Stimulated activated CD8-positive, alpha-beta memory T cell treated with anti-CD3 and anti-CD28 coated beads, Interleukin-4, amount 100 ng/mL, for 4 hours (primary cell): ENCODE results near the gene ARFGAP1.

Experiments
- DNase-seq, 2 donors: peaks; one replicate each; pipeline ENCODE4 v3.0.0-alpha.2; 2020; ENCODE audit warnings: low read depth in 2 of 2, low spot score in 1 of 2

The ARFGAP1 gene

GRCh38 chr20:63259734-63260460, 12.7 kb upstream of the ARFGAP1 start:
- DNase-seq = no peak

DNA sequence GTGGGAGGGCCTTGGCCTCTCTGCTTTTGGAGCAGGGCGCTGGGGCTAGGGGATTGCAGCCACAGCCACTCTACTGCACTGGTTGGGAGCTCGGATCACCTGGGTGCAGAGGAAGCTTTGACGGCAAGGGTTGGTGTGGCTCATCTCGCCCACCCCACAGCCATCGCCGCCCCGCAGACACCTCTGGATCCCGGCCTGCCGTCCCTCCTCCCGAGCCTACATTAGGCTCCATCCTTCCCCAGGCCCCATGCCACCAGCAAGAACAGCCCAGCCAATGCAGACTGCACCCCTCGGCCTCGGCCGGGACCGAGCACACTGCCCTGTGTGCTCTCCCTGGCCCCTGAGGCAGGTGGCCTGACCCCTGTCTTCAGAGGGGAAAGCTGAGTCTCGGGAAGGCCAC, 12.1 kb upstream of the ARFGAP1 start:
- no peak for DNase-seq

- DNase-seq = no peak
These were observed 11.4 kb upstream of the ARFGAP1 start for GRCh38 chr20:63261060-63261794.

DNA sequence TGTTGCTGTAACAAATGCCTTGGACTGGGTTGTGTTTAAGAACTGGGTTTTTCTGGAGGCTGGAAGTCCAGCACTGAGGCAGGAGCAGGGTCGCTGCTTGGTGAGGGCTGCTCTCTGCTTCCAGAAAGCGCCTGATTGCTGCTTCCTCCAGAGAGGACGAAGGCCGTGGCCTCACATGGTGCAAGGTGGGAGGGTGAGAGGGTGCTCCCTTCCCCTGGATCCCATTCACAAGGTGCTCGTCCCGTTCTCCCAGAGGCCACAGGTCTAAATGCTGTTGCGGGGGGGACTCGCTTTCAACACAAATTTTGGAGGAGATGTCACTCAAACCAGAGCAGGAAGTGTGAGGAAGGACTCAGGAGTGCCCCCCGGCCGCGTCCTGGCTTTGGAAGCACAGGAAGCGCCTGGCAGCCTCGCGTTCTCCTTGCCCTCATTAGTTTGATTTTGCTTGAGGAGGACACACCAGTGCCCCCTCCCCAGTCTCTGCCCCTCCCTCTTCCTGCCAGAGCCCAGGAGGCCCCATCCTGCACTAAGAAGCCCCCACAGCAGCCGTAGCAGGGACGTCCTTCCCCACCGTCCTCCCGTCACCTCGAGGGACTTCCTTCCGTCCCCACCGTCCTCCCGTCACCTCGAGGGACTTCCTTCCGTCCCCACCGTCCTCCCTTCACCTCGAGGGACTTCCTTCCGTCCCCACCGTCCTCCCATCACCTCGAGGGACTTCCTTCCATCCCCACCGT, 10.7 kb upstream of the ARFGAP1 start:
- DNase-seq = no peak

GRCh38 chr20:63262836-63263235, 9.8 kb upstream of the ARFGAP1 start:
- DNase-seq = no peak

DNA sequence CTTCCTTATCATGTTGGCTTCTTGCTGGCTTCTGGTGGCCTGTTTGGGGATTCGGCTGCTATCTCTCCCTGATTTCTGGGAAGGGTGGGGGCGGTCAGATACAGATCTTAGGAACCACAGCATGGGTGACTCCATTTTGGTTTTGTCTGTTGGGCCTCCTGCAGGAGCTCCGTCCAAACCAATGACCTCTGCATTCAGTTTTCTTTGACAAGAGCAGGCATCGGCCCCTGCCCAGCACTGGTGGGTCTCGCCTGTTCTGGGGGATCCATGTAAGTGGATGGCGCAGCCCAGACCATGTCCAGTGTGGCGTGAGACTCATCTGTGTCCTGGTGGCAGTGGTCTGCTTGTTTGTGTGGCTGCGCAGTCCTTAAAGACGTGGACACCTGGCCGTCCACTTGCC, 8.6 kb upstream of the ARFGAP1 start:
- DNase-seq = no peak

DNA sequence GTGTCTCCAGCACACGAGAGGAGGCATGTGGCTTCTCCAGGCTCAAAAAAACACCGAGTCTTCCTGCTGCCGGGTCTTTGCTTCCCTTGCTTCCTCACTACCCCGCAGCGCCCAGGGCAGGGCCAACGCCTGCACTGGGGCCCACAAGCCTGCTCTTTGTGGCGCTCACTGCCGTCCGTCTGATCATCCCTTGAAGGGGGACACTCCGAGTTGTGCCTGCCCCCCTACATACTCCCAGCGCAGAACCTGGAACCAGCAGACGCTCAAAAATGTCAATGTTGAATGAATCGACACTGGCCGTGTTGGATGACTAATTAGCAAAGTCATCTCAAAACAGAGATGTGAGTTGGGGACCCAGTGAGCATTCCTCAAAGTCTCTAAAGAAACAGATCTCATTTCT, 8.1 kb upstream of the ARFGAP1 start:
- no peak for DNase-seq

DNA sequence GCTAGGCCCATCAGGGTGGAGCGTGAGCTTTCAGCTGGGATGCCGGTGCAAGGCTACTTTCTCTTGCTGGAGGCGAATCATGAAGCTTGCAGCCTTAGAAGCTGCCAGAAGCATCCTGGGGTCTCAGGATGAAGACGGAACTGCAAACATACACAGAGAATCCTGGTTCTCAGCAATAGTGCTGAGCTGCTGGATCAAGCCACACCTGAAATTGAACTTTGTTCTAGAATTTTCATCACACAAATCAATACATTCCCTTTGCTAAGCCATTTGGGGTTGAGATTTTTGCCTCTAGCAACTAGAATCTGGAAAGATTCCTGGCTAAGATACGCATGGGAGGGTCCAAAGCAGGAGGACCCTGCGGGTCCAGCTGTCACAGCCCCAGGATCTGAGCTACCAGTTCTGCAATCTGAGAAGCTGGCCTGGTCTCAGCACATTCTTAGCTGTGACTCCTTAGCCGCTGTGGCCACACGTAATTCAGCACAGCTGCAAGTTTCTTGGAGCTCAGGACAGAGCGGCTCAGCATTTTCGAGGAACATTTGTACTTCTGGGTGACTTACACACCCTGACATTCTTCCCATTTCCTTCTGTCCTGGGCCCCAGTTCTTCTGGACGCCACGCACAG, 6.6 kb upstream of the ARFGAP1 start:
- no peak for DNase-seq

DNA sequence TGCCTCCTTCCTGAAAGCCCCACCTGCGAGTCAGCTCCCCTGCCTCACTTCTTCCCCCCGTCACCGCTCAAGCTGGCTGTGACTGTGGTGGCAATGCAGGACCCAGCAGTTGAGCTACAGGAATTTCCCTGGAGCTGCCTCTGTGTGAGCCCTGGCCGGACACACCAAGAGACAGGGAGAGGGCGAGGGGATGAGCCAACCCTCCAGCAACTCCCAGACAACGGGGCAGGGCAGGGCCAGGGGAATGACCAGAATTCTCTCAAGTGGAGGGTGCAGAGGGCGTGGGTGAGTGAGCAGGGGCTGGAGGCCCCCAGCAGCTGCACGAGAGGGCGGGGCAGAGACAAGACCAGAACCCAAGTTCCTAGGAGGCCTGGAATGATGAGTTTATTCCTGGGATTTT, 4.9 kb upstream of the ARFGAP1 start:
- DNase-seq = no peak

DNA sequence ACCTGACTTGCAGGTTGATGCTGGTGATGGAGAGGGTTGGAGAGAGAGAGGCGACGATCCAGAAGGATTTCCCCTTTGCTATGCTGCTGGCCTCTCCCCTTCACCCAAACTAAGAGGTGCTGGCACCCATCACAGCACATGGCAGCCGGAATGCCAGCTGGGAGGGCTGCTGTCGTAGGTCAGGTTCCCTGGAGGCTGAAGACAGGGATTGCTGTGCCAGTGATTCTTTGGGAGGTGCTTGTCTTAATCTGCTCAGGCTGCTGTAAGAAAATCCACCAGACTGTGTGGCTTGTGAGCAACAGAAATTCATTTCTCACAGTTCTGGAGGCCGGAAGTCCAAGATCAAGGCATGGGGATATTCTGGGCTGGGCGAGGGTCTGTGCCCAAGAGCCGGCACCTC, 4.4 kb upstream of the ARFGAP1 start:
- no peak for DNase-seq

GRCh38 chr20:63268671-63269439, 3.8 kb upstream of the ARFGAP1 start:
- DNase-seq = no peak

GRCh38 chr20:63269724-63270123, 2.9 kb upstream of the ARFGAP1 start:
- no peak for DNase-seq

GRCh38 chr20:63270606-63271325, 1.8 kb upstream of the ARFGAP1 start:
- no peak for DNase-seq

DNA sequence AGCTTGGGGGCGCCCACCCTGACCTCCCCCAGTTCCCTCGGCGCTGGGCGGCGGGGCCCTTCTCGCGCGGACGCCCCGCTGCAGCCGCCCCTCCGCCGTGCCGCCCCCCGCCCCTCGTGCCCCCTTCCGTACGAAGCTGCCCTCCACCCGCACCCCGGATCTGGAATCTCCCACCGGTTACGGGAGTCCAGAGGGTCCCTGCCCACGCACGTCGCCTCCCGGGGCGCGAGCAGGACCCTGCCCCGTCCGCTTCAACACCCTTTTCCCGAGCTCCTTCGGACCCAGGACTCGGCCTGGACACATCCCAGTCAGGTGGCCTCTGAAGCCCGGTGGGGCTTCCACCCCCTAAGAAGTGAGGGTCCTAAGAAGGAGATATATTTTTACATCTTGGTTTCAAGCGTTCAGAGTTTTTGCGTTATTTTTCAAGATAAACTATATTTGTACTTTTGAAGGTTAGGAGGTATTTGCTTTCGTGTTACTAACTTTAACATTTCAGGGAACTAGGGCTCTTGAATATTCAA, 506 bp downstream of the ARFGAP1 start:
- no peak for DNase-seq

DNA sequence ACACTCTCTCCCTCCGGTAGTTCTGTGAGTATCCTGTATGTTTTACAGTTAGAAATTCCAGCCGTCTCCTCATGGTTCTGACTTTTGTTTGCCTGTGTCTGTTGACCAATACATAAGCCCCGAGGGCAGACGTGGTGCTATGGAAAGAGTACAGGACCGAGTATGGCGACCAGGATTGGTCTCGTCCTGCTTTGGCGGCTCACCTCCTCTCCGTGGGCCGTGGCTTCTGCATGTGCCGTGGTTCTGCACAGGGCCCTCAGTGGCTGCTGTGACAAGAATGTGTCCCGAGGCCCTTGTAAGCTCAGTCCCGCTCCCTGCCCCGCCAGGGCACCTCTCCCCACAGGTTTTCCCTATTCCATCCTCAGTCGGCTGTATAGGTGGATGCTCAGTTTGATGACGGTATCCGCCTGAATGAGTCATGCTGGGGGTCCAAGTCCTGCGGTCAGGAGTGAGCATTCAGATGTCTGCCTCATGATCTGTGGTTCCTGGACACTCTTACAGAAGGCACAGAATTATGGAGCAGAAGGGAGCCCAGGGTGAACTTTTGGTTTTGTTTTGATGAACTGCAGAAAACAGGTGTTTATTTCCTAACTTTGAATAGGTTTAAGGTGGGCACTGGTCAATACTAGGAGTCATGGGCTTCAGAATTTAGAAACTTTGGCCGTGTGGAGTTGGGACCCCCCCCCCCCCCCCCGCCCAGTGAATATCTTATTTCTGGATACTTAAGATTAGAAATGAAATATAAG, 1.2 kb downstream of the ARFGAP1 start:
- no peak for DNase-seq

DNA sequence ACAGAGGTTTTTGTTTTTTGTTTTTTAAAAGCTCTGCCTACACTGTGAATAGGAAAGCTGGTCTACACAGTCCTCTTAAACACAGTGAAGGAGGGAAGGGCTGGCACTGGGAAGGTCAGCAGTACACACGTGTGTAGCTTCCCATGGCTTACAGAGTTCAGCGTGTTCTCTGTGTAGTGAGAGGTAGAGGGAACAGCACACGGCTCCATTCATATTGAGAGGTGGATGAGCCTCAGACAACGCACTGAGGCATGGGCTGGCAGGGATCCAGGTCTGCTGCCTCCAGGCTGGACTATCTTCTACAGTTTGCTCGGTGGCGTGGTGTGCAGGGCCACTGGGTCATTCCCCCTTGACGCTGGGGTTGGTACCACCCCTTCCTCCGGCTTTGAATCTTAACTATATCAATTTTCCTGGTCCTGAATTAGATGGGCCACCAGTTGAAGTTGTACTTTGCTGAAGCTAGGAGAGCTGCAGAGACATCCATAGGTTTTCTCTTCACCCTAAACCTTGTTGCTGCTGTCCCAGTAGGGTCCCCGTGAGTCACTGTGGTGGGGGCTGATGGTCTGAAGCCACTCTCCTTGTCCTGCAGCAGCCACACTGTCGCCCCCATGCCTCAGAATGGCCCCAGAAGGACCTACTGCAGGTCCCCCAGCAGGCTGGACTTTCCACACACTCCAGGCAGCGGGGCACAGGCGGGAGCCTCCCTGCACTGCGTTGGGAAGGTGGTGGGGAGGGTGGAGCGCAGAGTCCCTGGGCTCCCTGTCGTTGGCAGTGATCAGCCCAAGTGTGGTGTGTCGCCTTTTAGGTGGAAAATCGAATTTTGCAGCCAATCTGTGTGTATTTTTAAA, 2.0 kb downstream of the ARFGAP1 start:
- no peak for DNase-seq

- no peak for DNase-seq
These were observed 3.2 kb downstream of the ARFGAP1 start for GRCh38 chr20:63275825-63276224.

- no peak for DNase-seq
These were observed 4.3 kb downstream of the ARFGAP1 start for GRCh38 chr20:63276956-63277355.
